A673 (cell line): ENCODE measurements around the gene TRIL.

Experiments used
- CTCF ChIP-seq: fragments of 300-800, 200-600 bp; sonication (generic); conservative IDR thresholded peaks from 2 replicates; pipeline ENCODE4 v1.5.1; 2017; ENCODE audit warnings: low read depth, mild to moderate bottlenecking, antibody characterized with exemption, low read length, moderate library complexity, mixed read lengths
- EZH2 ChIP-seq: fragments of 200-600 bp; sonication (generic); IDR thresholded peaks from 2 replicates; pipeline ENCODE4 v1.6.1; 2017; ENCODE audit warnings: borderline replicate concordance, low read depth, mild to moderate bottlenecking, mixed read lengths, antibody characterized with exemption, low read length; ENCODE audit not compliant: poor library complexity, severe bottlenecking

- TF ChIP-seq CTCF (no peak), EZH2 (no peak)
These were observed 31.3 kb upstream of the TRIL start for GRCh38 chr7:28989211-28989980.
